Heart left ventricle (tissue), 16 donors: ENCODE data around the gene DDX51. TPM values are rescaled to one million over a fixed set of nuclear protein-coding genes. Genes with fewer than 3 reads are reported as not detected.

Source experiments
- ATAC-seq, 4 donors: fragments of 200-7000 bp; cut with Tn5 transposase; one replicate each; pipeline ENCODE4 v1.9.1; 2020 to 2022; ENCODE audit warnings: moderate library complexity in 4 of 4, mild to moderate bottlenecking in 3 of 4, moderate number of reproducible peaks in 1 of 4
- DNase-seq, 5 donors: peaks; one replicate each; pipeline ENCODE4 v3.0.0-alpha.2; 2020
- H3K27ac ChIP-seq, 12 donors: fragments of 200-600 bp; sonication (generic) in 4 of 12; one replicate each; pipeline versions ENCODE4 v1.5.0 to v1.8.0; 2016 to 2022; ENCODE audit warnings: mild to moderate bottlenecking in 2 of 12
- H3K27me3 ChIP-seq, 9 donors: fragments of 200-600 bp; sonication (generic) in 2 of 9; one replicate each; pipeline versions ENCODE4 v1.5.1 to v1.8.0; 2016 to 2022; ENCODE audit warnings: mild to moderate bottlenecking in 3 of 9
- H3K36me3 ChIP-seq, 9 donors: fragments of 200-600 bp; sonication (generic) in 2 of 9; one replicate each; pipeline versions ENCODE4 v1.5.0 to v1.8.0; 2018 to 2022; ENCODE audit warnings: mild to moderate bottlenecking in 2 of 9
- H3K4me1 ChIP-seq, 12 donors: fragments of 200-600 bp; sonication (generic) in 4 of 12; one replicate each; pipeline versions ENCODE4 v1.5.0 to v1.8.0; 2016 to 2022; ENCODE audit warnings: mild to moderate bottlenecking in 3 of 12
- H3K4me3 ChIP-seq, 12 donors: fragments of 200-600 bp; sonication (generic) in 4 of 12; one replicate each; pipeline versions ENCODE4 v1.5.0 to v1.8.0; 2017 to 2022; ENCODE audit warnings: mild to moderate bottlenecking in 9 of 12, moderate library complexity in 4 of 12
- H3K9me3 ChIP-seq, 12 donors: fragments of 200-600 bp; sonication (generic) in 4 of 12; one replicate each; pipeline versions ENCODE4 v1.5.0 to v1.8.0; 2016 to 2022; ENCODE audit warnings: mild to moderate bottlenecking in 1 of 12
- POLR2A ChIP-seq, 2 donors: fragments of 450-650 bp; IDR thresholded peaks; one replicate each; pipeline ENCODE4 v1.6.1; 2017; ENCODE audit warnings: antibody characterized with exemption in 2 of 2, mild to moderate bottlenecking in 2 of 2, moderate library complexity in 2 of 2
- WGBS, 4 donors: extraction: QIAGEN DNeasy Blood & Tissue Kit in 2 of 4; methylation state at CpG; one replicate each; pipeline versions ENCODE4 v1.1.5 to v1.1.7; 2013 to 2018; 5-methylcytosine and 5-hydroxymethylcytosine counted together
- intact Hi-C, 10 donors: fragments of 100-400 bp; cut with DNase I; formaldehyde crosslinking; loops; one replicate each; pipeline versions ENCODE4 v1.11.1 to v1.14.2; 2022
- polyA plus RNA-seq, 2 donors: library from polyadenylated mRNA; stranded (reverse); fragments of 200-250 nt; gene quantifications; one replicate each; pipeline ENCODE4 v1.2.3, GENCODE V29; 2013
- total RNA-seq, 9 donors: library from RNA; depleted of rRNA in 2 of 9; stranded (reverse); fragments of >200 nt in 2 of 9; fragmentation: NEBNext Ultra II Directional in 3 of 9; extraction: Animal tissue kit (Norgen Biotek cat#: 25700) in 3 of 9; gene quantifications; one replicate each; pipeline versions ENCODE4 v1.1.0 to v1.2.4, GENCODE V29; 2016 to 2023
- TF ChIP-seq, protein P1 (sequence below), 12 donors: fragments of 200-600 bp; sonication (generic) in 4 of 12; IDR thresholded peaks; one replicate each; pipeline versions ENCODE4 v1.5.0 to v1.8.0; 2018 to 2022; ENCODE audit warnings: antibody characterized with exemption in 12 of 12, mild to moderate bottlenecking in 5 of 12
- donor health status: ischemic (EF 13 %, LVEDD 7.1; RV severe dilation, severe dysfunction).
- donor health status: healthy with polysubstance abuse.
- donor health status: DM: no; HTN: yes; CAD: no.
- donor health status: DM: no; HTN: no; CAD: no.
- donor health status: ischemic (EF 25% LVEDD 6.9; RV normal size, moderate dysfunction).
- donor health status: ischemic (EF 25% LVEDD 5.7; RV mildly dilated, moderate dysfunction).
- donor health status: healthy.
- donor health status: DM: yes; HTN: yes; CAD: no.
- donor health status: ischemic (EF 35%, LVEDD 5.7; RV mildly dilated, moderate dysfunction).
- donor health status: nonischemic (EF 11% LVEDD 7.7; RV severe dilation, severe dysfunction).
- donor health status: DM: yes; HTN: yes; CAD: no.
- donor health status: PGD.
- donor health status: ischemic (EF 29% LVEDD 5.4; RV normal size, mild dysfunction).
- donor health status: nonischemic (EF 23%, LVEDD 6.1; RV moderate dilation, normal function).

DDX51 gene
- total and polyA plus RNA-seq, 11 donors: 4.1 to 14.7 (median 8.6) TPM

DNA sequence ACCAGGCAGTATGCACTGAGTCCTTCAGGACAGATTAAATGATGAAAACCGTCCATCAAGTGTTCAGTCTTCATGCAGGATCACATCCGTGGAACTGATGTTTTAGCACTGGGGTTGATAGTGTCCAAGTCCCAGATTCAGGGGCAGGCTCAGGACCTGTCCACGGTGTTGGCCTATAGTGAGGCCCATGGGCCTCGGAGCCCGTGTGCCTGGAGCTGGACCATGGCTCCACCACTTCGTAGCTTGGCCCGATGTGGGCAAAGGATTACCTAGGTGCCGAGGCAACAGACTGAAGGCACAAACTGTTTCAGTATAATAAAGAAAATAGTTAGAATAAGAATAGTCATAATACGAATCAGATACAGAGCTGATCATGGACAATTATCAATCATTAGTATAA, 41.8 kb downstream of the DDX51 start:
- Histone ChIP-seq H3K4me3 (no peak overlapping the region), H3K9me3 (no peaks in the 10 kb centered on the region), H3K27me3 (no peaks in the 10 kb centered on the region), H3K36me3 (peaks cover 0 to 38% (median 20%) of the 10 kb centered on the region in 9 donors), H3K4me1 (no peaks in the 10 kb centered on the region), H3K27ac (no peak overlapping the region)
- ATAC-seq (no peak), DNase-seq (no peak)
- intact Hi-C loops: no loop called here
- TF ChIP-seq POLR2A (IDR thresholded peaks at IDR 0.05): no peak
- TF ChIP-seq, protein P1, sequence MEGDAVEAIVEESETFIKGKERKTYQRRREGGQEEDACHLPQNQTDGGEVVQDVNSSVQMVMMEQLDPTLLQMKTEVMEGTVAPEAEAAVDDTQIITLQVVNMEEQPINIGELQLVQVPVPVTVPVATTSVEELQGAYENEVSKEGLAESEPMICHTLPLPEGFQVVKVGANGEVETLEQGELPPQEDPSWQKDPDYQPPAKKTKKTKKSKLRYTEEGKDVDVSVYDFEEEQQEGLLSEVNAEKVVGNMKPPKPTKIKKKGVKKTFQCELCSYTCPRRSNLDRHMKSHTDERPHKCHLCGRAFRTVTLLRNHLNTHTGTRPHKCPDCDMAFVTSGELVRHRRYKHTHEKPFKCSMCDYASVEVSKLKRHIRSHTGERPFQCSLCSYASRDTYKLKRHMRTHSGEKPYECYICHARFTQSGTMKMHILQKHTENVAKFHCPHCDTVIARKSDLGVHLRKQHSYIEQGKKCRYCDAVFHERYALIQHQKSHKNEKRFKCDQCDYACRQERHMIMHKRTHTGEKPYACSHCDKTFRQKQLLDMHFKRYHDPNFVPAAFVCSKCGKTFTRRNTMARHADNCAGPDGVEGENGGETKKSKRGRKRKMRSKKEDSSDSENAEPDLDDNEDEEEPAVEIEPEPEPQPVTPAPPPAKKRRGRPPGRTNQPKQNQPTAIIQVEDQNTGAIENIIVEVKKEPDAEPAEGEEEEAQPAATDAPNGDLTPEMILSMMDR (IDR thresholded peaks at IDR 0.05): no peak
- 89 to 95% (median 94%) methylated on average over 9 of the region's 9 CpGs for WGBS, 4 donors

DNA sequence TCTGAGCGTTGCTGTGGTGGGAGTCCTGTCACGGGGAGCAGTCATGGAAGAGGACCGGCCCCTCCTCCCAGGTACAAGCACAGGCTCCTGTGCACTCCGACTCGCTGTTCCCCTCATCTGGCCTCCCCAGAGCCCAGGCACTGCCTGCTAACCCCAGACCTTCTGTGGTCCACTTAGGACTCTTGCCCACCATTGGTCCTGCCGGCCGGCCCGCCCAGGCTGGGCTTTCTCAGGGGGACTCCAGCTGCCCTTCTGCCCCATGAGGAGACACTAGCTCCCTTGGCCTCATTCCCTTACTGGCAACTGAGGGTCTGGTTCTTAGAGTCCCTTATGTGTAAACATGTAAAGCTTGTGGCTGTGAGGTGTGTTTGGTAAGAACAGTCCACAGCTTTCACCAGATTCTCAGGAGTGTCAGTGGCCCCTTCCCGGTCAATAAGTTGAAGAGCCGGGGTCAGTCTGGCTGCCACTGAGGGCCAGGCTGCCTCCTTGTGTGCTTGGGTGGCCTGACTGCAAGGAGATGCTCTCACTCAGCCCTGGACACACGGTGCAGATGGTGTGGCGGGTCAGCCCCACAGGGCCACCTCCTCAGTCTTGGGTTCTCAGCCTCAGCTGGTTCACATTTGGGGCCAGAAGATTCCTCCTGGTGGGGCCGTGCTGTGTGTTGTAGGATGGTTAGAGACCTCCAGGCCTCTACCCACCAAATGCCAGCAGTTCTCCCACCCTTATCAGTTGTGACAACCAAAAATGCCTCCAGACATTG, 43.6 kb downstream of the DDX51 start:
- 92 to 96% (median 94%) methylated on average over 8 to 13 of the region's 13 CpGs for WGBS, 4 donors
- TF ChIP-seq, protein P1 (IDR thresholded peaks at IDR 0.05): no peak
- TF ChIP-seq POLR2A (IDR thresholded peaks at IDR 0.05): no peak
- ATAC-seq: peak in 1 of 4 donors; percentile 38
- H3K4me3 ChIP-seq: no peak overlapping the region
- H3K27ac ChIP-seq: no peak overlapping the region
- peaks cover 0 to 34% (median 16%) of the 10 kb centered on the region in 9 donors for H3K36me3 ChIP-seq
- DNase-seq: no peak
- H3K4me1 ChIP-seq: no peaks in the 10 kb centered on the region
- no peaks in the 10 kb centered on the region for H3K27me3 ChIP-seq
- intact Hi-C loops: no loop called here
- H3K9me3 ChIP-seq: no peaks in the 10 kb centered on the region

DNA sequence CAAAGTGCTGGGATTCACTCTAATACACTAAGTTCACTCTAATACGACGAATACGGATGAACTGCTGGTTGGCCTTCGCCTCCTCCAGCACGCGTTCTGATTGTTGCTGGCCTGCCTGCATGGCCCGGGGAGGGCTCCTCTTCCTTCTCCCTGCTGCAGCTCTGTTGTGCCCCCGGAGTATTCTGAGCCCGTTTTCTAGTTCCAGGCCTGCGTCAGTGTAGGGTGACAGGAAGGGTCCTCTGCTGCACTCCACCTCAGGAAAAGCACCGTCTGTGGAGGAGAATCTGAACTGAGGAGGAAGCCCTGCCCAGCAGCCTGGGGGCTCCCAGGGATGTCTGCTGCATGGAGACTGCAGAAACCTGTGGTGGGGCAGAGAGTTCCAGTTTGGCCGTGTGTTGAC, 44.4 kb downstream of the DDX51 start:
- H3K9me3 ChIP-seq: no peaks in the 10 kb centered on the region
- peak in 1 of 4 donors; percentile 25 for ATAC-seq
- 86 to 93% (median 87%) methylated on average over 12 of the region's 12 CpGs for WGBS, 4 donors
- TF ChIP-seq POLR2A (IDR thresholded peaks at IDR 0.05): no peak
- TF ChIP-seq, protein P1 (IDR thresholded peaks at IDR 0.05): no peak
- H3K27ac ChIP-seq: no peak overlapping the region
- H3K36me3 ChIP-seq: peaks cover 0 to 28% (median 11%) of the 10 kb centered on the region in 9 donors
- no peak overlapping the region for H3K4me3 ChIP-seq
- intact Hi-C loops: no loop called here
- no peaks in the 10 kb centered on the region for H3K4me1 ChIP-seq
- no peaks in the 10 kb centered on the region for H3K27me3 ChIP-seq
- DNase-seq: no peak

DNA sequence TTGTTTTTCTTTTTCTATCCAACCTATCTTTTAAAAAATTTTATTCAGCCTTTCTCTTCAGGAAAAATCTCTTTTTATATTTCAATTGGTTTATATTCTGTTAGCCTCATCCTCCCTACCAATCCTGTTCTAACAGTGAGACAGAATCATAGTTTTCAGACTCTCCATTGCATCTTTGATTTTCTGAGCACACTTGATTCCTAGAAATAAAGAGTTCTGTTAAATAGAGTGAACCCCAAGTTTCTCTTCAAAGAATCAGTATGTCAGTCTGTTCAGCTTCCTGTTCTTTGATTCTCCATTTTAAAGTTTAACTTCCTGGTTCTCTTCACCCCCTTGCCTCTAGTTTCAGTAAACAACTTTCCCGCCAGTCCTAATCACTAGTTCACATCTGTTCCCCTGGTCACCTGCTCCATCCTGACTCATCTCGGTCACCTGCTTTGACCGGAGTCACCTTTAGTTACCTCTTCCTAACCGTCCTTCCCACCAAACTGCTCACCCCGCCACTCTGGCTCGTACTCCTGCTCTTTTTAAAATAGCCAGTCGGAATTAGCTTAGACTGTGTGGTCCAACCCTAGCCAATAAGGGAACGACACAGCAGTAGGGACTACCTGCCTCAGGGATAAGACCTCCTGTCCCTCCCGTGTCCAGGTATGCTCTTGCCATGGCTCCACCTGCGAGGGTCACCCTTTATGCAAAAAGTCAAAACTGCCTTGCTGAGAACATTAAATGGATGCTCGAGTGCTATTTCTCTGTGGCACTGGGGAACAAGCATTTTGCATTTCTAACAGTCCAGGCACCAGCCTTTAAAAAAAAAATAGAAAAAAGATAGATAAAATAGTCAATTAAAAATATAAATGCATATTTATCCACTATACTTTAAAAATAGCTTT, 48.4 kb downstream of the DDX51 start:
- H3K4me3 ChIP-seq: no peak overlapping the region
- H3K27ac ChIP-seq: no peak overlapping the region
- intact Hi-C loops: no loop called here
- H3K4me1 ChIP-seq: no peaks in the 10 kb centered on the region
- ATAC-seq (no peak), DNase-seq (no peak)
- peaks cover 0 to 58% (median 24%) of the 10 kb centered on the region in 9 donors for H3K36me3 ChIP-seq
- H3K27me3 ChIP-seq: no peaks in the 10 kb centered on the region
- 93 to 99% (median 97%) methylated on average over 11 of the region's 11 CpGs for WGBS, 4 donors
- H3K9me3 ChIP-seq: no peaks in the 10 kb centered on the region
- TF ChIP-seq, protein P1 (IDR thresholded peaks at IDR 0.05): no peak
- no peak for TF ChIP-seq POLR2A (IDR thresholded peaks at IDR 0.05)
